ENCODE measurements around the gene SLC12A7.

- no peak for TF ChIP-seq POLR2A (IDR thresholded peaks at IDR 0.05)
- TF ChIP-seq CTCF (IDR thresholded peaks at IDR 0.05) = no peak
These were observed 91.4 kb downstream of the SLC12A7 start for GRCh38 chr5:1020452-1020961.

Measured in ovary (tissue), 3 donors.